ENCODE results near the gene KRT8. TPM values are rescaled to one million over a fixed set of nuclear protein-coding genes. Genes with fewer than 3 reads are reported as not detected.

The KRT8 gene
- total and polyA plus RNA-seq, 2 of the 13 experiments (the other 11 are each of a cell fraction or from before 2014, with no cell fraction given): 498 to 718 TPM

- TF ChIP-seq, protein P1, sequence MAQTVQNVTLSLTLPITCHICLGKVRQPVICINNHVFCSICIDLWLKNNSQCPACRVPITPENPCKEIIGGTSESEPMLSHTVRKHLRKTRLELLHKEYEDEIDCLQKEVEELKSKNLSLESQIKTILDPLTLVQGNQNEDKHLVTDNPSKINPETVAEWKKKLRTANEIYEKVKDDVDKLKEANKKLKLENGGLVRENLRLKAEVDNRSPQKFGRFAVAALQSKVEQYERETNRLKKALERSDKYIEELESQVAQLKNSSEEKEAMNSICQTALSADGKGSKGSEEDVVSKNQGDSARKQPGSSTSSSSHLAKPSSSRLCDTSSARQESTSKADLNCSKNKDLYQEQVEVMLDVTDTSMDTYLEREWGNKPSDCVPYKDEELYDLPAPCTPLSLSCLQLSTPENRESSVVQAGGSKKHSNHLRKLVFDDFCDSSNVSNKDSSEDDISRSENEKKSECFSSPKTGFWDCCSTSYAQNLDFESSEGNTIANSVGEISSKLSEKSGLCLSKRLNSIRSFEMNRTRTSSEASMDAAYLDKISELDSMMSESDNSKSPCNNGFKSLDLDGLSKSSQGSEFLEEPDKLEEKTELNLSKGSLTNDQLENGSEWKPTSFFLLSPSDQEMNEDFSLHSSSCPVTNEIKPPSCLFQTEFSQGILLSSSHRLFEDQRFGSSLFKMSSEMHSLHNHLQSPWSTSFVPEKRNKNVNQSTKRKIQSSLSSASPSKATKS (CRISPR knock-in tag; IDR thresholded peaks at IDR 0.05): 0 out of 2 replicates have a peak, but pooled peaks have one; percentile 45
- TF ChIP-seq SRSF1 (optimal IDR thresholded peaks at IDR 0.05; ENCODE audit: low read depth, low read length) (no peak), PRDM10 (CRISPR knock-in tag; IDR thresholded peaks at IDR 0.05; ENCODE audit: low read depth) (peak; percentile 93), JARID2 (CRISPR knock-in tag; IDR thresholded peaks at IDR 0.05; ENCODE audit: insufficient replicate concordance) (peak; percentile 79), ZBTB7B (CRISPR knock-in tag; IDR thresholded peaks at IDR 0.05) (peak; percentile 76), RXRA (CRISPR knock-in tag; IDR thresholded peaks at IDR 0.05) (peak; percentile 57; the same call in 1 of the 2 replicates), ZNF674 (CRISPR knock-in tag; IDR thresholded peaks at IDR 0.05; ENCODE audit: low read depth) (no peak), ASH2L (IDR thresholded peaks at IDR 0.05; ENCODE audit: insufficient read length, low read depth, low read length) (peak; percentile 67), ZNF232 (CRISPR knock-in tag; IDR thresholded peaks at IDR 0.05; ENCODE audit: borderline replicate concordance) (no peak; the same call in 1 of the 2 replicates), FOSL2 (CRISPR knock-in tag; IDR thresholded peaks at IDR 0.05) (peak; percentile 99), BORCS8-MEF2B (CRISPR knock-in tag; IDR thresholded peaks at IDR 0.05) (0 out of 2 replicates have a peak, but pooled peaks have one; percentile 11), RBM22 (optimal IDR thresholded peaks at IDR 0.05; ENCODE audit: low read length) (peak; percentile 90), ZNF121 (CRISPR knock-in tag; IDR thresholded peaks at IDR 0.05) (peak; percentile 17; the same call in 1 of the 2 replicates)
- TF ChIP-seq, protein P2, sequence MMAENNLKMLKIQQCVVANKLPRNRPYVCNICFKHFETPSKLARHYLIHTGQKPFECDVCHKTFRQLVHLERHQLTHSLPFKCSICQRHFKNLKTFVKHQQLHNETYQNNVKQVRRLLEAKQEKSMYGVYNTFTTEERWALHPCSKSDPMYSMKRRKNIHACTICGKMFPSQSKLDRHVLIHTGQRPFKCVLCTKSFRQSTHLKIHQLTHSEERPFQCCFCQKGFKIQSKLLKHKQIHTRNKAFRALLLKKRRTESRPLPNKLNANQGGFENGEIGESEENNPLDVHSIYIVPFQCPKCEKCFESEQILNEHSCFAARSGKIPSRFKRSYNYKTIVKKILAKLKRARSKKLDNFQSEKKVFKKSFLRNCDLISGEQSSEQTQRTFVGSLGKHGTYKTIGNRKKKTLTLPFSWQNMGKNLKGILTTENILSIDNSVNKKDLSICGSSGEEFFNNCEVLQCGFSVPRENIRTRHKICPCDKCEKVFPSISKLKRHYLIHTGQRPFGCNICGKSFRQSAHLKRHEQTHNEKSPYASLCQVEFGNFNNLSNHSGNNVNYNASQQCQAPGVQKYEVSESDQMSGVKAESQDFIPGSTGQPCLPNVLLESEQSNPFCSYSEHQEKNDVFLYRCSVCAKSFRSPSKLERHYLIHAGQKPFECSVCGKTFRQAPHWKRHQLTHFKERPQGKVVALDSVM (CRISPR knock-in tag; IDR thresholded peaks at IDR 0.05): peak; percentile 15; the same call in 1 of the 2 replicates
- TF ChIP-seq, protein P3, sequence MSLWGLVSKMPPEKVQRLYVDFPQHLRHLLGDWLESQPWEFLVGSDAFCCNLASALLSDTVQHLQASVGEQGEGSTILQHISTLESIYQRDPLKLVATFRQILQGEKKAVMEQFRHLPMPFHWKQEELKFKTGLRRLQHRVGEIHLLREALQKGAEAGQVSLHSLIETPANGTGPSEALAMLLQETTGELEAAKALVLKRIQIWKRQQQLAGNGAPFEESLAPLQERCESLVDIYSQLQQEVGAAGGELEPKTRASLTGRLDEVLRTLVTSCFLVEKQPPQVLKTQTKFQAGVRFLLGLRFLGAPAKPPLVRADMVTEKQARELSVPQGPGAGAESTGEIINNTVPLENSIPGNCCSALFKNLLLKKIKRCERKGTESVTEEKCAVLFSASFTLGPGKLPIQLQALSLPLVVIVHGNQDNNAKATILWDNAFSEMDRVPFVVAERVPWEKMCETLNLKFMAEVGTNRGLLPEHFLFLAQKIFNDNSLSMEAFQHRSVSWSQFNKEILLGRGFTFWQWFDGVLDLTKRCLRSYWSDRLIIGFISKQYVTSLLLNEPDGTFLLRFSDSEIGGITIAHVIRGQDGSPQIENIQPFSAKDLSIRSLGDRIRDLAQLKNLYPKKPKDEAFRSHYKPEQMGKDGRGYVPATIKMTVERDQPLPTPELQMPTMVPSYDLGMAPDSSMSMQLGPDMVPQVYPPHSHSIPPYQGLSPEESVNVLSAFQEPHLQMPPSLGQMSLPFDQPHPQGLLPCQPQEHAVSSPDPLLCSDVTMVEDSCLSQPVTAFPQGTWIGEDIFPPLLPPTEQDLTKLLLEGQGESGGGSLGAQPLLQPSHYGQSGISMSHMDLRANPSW (CRISPR knock-in tag; IDR thresholded peaks at IDR 0.05; ENCODE audit: borderline replicate concordance): peak; percentile 84
Measured at GRCh38 chr12:52949413-52950331, 44.8 kb upstream of the KRT8 start (continued).
